ENCODE results near the gene CIB4. TPM values are rescaled to one million over a fixed set of nuclear protein-coding genes. Genes with fewer than 3 reads are reported as not detected.

CIB4 gene
- total RNA-seq, 1 experiment from 2014 or later: not detected

GRCh38 chr2:26609839-26610277, 31.3 kb downstream of the CIB4 start:
- Histone ChIP-seq H3K36me3 (ENCODE audit: insufficient read depth, low read length, poor library complexity, severe bottlenecking) (no peaks in the 10 kb centered on the region), H3K4me3 (ENCODE audit: low read depth, low read length, poor library complexity, severe bottlenecking) (no peak overlapping the region), H3K27ac (ENCODE audit: low read depth, low read length, poor library complexity, severe bottlenecking) (no peak overlapping the region), H3K27me3 (replicated peaks; ENCODE audit: insufficient read depth, low read depth, low read length, poor library complexity) (no peaks in the 10 kb centered on the region), H3K9me3 (ENCODE audit: low read depth, low read length, poor library complexity, severe bottlenecking) (no peaks in the 10 kb centered on the region), H3K4me1 (ENCODE audit: insufficient read depth, low read length, poor library complexity, severe bottlenecking) (peaks cover 16% of the 10 kb centered on the region)
- TF ChIP-seq CTCF (conservative IDR thresholded peaks at IDR 0.05; ENCODE audit: low read depth, low read length): no peak
- TF ChIP-seq EZH2 (IDR thresholded peaks at IDR 0.05; ENCODE audit: borderline replicate concordance, low read depth, low read length, poor library complexity, severe bottlenecking): no peak
- ChIA-PET CTCF (no interaction called here), POLR2A (ENCODE audit: low non-redundant PET) (no interaction called here)
- intact Hi-C loops (cut with micrococcal nuclease; ENCODE audit: unreplicated experiment): loop anchor here (5.0 kb wide), 1 partner anchor 407 kb away; no protein-coding TSS in a partner anchor
- no peak for DNase-seq (ENCODE audit: low spot score)
- BruUV-seq (replicated peaks): no TSS peak

- DNase-seq (ENCODE audit: low spot score): no peak
- ChIA-PET CTCF (no interaction called here), POLR2A (ENCODE audit: low non-redundant PET) (no interaction called here)
- Histone ChIP-seq H3K27ac (ENCODE audit: low read depth, low read length, poor library complexity, severe bottlenecking) (no peak overlapping the region), H3K4me3 (ENCODE audit: low read depth, low read length, poor library complexity, severe bottlenecking) (no peak overlapping the region), H3K27me3 (replicated peaks; ENCODE audit: insufficient read depth, low read depth, low read length, poor library complexity) (no peaks in the 10 kb centered on the region), H3K9me3 (ENCODE audit: low read depth, low read length, poor library complexity, severe bottlenecking) (peaks cover 3% of the 10 kb centered on the region), H3K36me3 (ENCODE audit: insufficient read depth, low read length, poor library complexity, severe bottlenecking) (no peaks in the 10 kb centered on the region), H3K4me1 (ENCODE audit: insufficient read depth, low read length, poor library complexity, severe bottlenecking) (peaks cover 16% of the 10 kb centered on the region)
- BruUV-seq (replicated peaks): no TSS peak
- TF ChIP-seq CTCF (conservative IDR thresholded peaks at IDR 0.05; ENCODE audit: low read depth, low read length): no peak
- no peak for TF ChIP-seq EZH2 (IDR thresholded peaks at IDR 0.05; ENCODE audit: borderline replicate concordance, low read depth, low read length, poor library complexity, severe bottlenecking)
- intact Hi-C loops (cut with micrococcal nuclease; ENCODE audit: unreplicated experiment): loop anchor here (5.0 kb wide), 1 partner anchor 408 kb away; no protein-coding TSS in a partner anchor
Measured at GRCh38 chr2:26609205-26609631, 31.9 kb downstream of the CIB4 start.

GRCh38 chr2:26608557-26608956, 32.6 kb downstream of the CIB4 start:
- Histone ChIP-seq H3K27ac (ENCODE audit: low read depth, low read length, poor library complexity, severe bottlenecking) (no peak overlapping the region), H3K27me3 (replicated peaks; ENCODE audit: insufficient read depth, low read depth, low read length, poor library complexity) (no peaks in the 10 kb centered on the region), H3K9me3 (ENCODE audit: low read depth, low read length, poor library complexity, severe bottlenecking) (peaks cover 3% of the 10 kb centered on the region), H3K36me3 (ENCODE audit: insufficient read depth, low read length, poor library complexity, severe bottlenecking) (no peaks in the 10 kb centered on the region), H3K4me1 (ENCODE audit: insufficient read depth, low read length, poor library complexity, severe bottlenecking) (peaks cover 16% of the 10 kb centered on the region), H3K4me3 (ENCODE audit: low read depth, low read length, poor library complexity, severe bottlenecking) (no peak overlapping the region)
- ChIA-PET CTCF (no interaction called here), POLR2A (ENCODE audit: low non-redundant PET) (no interaction called here)
- DNase-seq (ENCODE audit: low spot score): no peak
- no TSS peak for BruUV-seq (replicated peaks)
- TF ChIP-seq CTCF (conservative IDR thresholded peaks at IDR 0.05; ENCODE audit: low read depth, low read length) (no peak), EZH2 (IDR thresholded peaks at IDR 0.05; ENCODE audit: borderline replicate concordance, low read depth, low read length, poor library complexity, severe bottlenecking) (no peak)
- intact Hi-C loops (cut with micrococcal nuclease; ENCODE audit: unreplicated experiment): loop anchor here (5.0 kb wide), 1 partner anchor 409 kb away; no protein-coding TSS in a partner anchor
